NCI-H69 (cell line): ENCODE measurements around the gene DEFB124.
A peak's percentile ranks its signal among the peaks of the same experiment; 100 is the strongest.
"Not testable (repeated sequence)": the region's sequence is repeated elsewhere in the genome, so short reads cannot be mapped to it uniquely, and the experiment has no call there.

ENCODE experiments used
- DNase-seq: peaks from one replicate; lab custom pipeline; 2025; lab: John Stamatoyannopoulos, UW

The DEFB124 gene

DNA sequence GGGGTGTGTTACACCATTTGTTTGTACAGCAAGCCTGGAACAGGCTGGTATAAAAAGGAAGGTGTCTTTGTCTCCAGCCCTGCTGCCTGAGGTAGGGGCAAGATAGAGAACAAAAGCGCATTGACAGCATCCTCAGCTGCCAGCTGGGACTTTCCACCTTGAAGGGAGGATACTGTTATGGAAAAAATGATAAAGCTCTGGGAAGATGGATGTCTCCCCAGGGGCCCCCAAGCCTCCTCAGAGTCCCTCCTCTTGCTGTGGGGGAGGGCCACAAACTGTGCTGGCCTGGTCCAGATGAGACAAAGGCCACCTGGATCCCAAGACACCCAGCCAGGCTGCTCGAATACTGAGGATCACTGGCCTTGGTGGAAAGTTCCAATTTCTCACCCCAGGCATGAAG is 13.2 kb upstream of the DEFB124 start:
- DNase-seq, result peak; percentile 19

DNA sequence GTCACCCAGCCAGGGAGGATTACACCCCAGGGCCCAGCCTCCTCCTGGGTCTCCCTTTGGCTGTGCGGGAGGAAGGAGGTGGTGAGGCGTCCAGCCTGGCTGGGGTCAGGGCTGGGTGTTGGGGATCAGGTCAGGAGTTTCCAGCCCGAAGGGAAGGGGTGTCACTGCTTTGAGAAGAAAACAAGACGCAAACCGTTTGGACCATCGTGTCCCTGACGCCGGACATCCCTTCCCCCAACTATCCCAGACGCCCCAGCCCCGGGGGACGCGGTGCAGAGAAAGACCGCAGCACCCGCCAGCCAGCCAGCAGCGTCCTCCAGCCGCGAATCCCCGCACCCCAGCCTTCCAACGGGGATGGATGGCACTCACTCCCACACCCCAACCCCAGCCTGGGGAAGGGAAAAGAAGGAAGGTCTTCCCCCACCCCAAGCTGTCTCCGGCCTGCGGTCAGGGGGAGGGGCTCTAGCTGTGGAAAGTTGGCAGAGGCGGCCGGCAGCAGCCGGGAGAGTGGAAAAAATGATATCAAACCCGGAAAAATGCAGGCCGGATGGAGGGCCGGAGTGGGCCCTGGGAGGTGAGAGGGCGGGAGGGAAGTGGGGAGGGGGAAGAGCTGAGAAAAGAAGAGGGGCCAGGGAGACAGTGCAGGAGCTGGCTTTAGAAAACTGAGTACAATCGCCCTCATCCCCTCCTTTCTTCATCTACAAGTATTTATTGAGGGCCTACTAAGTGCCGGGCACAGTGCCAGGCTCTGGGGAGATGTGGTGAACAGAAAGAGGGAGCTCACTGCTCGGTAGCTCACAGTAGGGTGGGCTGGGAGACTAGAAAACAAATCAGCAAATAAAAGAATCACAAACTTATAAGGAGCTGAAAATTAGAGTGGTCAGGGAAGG is 10.8 kb upstream of the DEFB124 start:
- no peak for DNase-seq

DNA sequence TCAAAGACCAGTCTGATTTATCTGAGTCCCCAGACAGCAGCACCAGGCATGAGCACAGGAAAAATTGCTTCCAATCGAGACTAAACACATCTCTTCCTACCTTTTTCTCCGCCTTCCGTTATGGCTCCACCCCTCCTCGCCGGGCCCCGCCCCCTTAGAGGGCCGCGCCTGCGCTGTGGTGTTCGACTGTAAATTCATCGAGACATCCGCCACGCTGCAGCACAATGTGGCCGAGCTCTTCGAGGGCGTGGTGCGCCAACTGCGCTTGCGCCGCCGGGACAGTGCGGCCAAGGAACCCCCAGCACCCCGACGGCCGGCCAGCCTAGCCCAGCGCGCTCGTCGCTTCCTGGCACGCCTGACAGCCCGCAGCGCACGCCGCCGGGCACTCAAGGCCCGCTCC is 9.1 kb upstream of the DEFB124 start:
- DNase-seq, result peak; percentile 27

DNA sequence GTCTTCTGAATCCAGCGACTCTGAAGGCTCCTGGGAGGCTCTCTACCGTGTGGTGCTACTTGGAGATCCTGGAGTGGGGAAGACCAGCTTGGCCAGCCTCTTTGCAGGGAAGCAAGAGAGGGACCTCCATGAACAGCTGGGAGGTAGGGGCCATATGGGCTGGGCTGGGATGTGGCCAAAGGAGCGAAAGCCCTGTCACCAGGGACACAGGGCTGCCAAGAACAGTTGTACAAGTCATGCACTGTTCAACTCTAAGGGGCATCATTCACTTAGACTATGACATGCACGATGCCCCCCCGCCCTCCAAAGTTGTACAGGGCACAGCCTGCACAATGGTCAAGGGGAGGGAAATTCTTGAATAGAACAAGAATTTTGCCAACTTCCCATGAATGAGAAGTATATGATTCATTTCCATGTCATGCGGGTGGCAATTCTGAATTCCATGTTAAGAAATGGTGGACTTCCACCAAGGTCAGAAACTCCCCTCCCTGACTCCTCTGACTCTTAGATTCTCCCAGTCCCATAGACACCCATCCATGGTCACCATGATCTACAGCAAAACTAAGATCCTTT is 1.8 kb upstream of the DEFB124 start:
- no peak for DNase-seq

DNA sequence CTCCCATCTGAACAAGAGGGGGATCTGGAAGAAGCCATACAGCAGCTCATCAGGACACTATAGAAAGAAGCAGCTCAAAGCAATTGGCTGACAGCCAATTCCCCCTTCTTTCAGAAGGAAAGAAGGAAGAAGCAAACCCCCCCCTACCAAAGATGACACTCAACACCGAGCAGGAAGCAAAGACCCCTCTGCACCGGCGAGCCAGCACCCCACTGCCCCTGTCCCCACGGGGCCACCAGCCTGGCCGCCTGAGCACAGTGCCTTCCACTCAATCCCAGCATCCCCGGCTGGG is 1.3 kb upstream of the DEFB124 start:
- no peak for DNase-seq

DNA sequence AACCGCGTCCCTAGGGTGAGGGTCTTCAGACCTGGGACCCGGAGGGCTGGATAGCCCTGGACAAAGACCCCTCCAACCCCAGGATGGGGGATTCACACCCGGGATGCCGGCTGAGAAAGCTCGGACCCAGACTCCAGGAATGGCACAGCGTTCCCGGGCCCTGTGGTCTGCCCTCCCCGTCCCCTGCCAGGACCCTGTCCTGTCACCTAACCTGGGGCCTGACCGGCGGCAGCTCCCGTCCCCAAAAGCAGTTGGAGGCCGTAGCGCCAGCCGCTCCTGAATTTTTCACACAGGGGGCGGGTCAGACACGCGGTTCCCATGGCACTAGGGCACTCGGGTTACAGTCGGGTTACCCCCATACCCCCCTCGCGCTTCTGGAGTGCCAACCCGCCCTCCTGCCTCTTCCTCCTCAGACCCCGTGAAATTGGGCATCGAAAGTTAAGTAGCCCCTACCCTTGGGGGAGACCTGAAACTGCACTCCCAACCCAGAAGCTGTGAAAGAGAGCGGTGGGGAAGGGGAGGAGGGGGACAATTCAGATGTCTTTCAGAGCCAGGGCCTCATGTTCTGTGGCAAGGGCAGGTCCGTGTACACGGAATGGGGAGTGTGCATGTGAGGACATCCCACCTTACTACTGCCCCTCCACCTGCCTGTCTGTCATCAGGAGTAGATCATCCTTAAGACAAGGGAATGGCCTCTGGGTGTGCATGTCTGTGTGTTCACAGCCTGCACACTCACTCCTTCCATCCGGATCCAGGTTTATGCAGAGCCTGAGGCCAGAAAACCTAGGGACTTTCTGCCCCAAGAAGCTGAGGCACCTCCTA is 756 bp upstream of the DEFB124 start:
- DNase-seq, result peak; percentile 20

DNA sequence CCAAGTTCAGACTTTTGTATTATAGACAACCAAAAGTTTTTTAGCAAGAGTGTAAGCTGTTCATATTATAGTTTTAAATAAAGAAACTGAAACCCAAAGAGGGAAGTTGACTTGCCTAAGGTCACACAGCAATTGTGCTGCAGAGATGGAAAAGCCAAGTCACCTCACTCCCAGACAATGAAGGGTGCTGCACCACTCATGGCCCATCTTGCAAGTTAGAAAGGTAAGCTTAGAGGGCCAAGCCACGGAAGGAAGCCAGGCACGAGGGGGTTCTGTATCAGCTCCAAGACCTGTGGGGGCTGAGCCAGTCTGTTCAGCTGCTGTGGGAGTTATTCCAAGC is 860 bp downstream of the DEFB124 start:
- DNase-seq, result no peak

DNA sequence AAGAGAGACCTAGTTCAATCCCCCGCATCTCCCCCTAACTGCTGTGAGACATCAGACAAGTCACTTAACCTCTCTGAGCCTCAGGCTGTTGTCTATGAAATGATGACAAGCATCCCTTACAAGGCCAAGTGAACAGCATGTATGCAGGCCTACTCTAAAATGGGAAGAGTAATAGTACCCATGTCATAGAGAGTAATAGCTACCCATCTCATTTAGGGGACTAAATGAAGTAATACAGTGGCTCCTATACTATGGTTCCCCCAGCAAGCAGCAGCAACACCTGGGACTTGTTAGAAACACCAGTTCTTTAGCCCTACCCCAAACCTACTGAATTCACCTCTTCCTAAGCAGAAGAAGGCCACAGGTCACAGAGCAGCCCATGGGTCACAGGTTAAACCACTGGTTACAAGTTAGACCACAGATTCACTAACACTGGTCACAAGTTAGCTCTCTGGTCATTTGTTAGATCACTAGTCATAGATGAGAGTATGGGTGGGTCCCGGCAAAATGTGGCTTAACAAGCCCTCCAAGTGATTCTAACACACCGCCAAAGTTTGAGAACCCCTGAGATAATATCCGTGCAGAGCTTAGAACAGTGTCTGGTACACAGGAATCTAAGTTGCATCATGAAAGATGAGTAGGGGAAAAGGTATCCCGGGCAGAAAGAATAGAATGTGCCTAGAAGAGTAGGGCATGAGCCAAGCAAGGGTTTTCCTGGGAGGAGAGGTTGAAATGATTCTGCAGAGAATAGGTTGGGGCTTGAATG is 1.4 kb downstream of the DEFB124 start:
- no peak for DNase-seq

DNA sequence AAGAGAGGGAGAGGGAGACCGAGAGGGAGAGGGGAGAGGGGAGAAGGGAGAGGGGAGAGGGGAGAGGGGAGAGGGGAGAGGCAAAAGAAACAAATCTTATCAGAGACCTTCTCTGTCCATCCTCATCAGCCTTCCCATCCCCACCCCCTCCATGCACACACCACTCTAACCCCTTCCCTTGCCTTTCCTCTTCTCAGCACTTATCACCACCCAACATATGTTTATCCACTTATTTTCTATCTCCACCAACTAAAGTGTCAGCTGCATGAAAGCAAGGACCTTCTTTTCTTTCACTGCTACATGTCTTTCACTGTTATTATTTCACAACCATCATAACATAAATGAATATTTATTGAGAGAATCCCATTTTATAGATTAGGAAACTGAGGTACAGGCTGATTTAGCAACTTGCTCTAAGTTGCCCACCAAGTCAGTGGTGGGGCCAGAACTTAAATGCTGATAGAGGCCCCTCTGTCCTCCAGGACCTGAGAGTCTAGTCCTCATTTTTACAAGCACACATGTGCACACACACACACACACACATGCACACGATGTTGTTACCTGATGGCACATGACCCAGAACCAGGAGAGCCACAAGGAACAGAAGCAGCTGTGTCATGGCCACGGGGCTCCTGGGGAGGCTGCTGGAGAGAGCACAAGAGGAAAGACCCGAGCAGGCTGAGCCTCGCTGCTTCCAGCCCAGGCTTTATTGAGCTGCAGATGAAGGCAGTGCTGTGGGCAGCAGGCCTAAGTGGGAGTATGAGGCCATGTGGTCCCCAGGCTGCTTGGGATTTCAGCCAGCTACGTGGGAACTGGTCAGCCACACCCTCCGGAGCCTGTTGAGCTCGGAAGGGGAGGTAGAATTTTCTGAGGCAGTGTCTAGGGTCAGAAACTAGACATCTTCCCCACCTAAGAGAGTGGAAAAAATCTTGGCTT is 2.3 kb downstream of the DEFB124 start:
- no peak for DNase-seq

DNA sequence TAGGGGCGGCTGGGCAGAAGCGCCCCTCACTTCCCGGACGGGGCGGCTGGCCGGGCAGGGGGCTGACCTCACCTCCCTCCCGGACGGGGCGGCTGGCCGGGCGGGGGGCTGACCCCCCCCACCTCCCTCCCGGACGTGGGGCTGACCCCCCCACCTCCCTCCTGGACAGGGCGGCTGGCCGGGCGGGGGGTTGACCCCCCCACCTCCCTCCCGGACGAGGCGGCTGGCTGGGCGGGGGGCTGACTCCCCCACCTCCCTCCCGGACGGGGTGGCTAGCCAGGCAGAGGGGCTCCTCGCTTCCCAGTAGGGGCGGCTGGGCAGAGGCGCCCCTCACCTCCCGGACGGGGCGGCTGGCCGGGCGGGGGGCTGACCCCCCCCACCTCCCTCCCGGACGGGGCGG is 4.0 kb downstream of the DEFB124 start:
- not testable (repeated sequence) for DNase-seq

DNA sequence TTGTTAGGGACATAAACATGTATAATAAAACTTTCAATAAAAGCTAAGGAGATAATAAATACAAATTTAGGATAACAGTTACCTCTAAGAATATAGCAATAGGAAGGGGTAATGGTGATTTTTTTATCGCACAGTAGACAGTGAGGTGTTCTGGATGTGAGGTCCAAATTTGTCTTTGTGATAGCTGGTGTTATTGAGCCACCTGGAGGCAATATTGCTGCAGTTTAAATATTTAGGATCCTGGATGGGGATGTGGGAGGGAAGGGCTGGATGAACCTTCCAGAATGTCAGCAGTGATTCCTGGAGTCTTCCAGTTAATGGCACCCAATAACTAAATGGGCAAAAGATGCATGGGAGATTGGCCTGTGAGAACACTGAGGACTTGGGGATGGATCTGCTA is 20.6 kb downstream of the DEFB124 start:
- no peak for DNase-seq

DNA sequence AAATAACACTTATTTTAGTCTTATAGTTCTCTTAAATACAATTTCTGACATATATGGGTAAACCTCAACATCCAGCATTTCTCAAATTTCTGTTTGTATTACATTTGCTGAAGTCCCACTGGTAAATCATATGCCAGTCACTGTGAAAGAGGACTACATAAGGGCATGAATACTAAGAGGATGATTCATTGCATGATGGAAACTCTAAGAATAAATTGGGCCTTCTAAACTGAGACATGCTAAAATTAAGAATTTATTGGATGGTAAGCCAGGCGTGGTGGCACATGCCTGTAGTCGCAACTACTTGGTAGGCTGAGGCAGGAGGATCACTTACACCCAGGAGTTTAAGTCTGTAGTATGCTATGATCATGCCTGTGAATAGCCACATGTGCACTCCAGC is 22.4 kb downstream of the DEFB124 start:
- no peak for DNase-seq

DNA sequence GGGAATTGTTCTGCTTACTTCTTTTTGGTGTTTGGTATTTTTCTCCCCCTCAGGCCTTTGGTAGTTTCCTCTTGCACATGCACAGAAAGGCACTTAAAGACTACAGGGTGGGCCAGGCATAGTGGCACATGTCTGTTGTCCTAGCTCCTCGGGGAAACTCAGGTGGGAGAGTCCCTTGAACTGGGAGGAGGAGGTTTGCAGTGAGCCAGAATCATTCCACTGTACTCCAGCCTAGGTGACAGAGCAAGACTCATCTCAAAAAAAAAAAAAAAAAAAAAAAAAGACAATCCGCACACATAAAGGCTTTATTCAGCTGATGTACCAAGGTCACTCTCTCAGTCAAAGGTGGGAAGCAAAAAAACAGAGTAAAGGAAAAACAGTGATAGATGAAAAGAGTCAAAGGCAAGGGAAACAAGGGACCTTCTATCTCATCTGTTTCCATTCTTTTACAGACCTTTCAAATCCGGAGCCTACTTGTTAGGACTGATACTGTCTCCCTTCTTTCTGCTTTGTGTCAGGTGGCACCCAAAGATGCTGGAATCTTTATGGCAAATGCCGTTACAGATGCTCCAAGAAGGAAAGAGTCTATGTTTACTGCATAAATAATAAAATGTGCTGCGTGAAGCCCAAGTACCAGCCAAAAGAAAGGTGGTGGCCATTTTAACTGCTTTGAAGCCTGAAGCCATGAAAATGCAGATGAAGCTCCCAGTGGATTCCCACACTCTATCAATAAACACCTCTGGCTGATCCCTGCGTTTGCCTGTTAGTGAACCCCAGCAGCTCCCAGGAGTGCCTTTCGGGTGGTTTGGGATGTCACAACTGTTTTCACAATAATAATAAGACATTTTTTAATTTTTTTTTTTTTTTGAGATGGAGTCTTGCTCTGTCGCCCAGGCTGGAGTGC is 25.2 kb downstream of the DEFB124 start:
- no peak for DNase-seq

DNA sequence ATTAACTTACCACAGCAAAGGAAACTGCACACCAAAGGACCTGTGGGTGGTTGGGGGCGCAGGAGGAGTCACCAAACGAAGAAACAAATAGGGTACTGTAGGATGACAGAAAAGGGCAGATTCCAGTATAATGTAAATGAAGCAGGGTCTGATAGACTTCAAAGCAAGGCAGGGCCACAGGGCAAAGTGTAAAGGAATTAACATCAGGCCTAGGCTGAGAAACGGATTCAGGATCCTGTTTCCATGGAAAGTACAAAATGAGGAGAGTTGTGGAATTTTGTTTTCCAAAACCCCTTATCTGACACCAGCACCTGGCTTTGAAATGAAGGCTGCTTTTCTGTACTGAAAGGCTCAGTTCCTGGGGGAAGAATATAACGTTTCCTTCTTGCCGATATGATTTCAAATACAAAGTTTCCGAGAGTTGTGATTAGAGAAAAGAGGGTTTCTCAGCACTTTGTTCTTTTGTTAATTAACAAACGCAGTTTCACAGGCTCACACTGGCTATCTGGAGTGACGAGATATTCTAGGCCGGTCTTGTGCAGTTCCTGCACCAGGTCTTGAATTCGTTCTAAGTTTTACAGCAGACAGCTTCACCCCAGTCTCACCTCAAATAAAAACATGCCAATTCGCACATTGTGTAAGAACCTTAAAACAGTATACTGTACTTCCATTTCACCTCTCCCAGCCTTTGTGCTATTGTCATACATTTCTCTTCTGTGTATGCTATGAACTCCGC is 28.7 kb downstream of the DEFB124 start:
- DNase-seq, result no peak

DNA sequence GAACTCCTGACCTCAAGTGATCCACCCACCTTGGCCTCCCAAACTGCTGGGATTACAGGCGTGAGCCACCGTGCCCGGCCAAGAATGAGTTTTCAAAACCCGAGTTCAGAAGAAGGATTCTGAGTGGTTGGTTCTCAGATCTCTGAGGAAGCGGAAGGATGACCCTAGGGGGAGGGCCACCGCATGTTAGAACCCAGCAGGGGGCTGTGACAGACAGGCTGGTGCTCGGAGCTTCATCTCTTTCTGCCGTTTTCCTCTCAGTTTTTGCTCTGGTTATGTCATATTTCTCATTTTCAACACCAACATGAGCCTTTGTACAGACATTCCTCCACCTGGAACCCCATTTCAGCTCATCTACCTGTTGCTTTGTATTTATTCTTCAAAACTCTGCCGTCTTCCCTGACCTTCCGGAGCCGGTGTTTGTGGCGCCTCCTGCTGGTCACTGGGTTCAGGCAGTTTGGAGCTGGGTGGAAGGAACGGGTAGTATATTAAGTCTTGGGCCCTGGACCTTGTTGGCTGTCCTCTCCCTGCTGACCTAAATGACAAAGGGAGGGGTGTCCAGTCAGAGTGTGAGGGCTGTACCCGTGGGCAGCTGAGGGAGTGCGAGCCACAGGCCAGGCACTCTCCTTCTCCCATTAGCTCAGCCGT is 34.8 kb downstream of the DEFB124 start, which contains the start of gene DEFB123:
TSS of gene DEFB123 (plus strand) at position 621 of the 648 bp plus-strand sequence. CDS start 67 bp downstream, outside the sequence.
- no peak for DNase-seq

DNA sequence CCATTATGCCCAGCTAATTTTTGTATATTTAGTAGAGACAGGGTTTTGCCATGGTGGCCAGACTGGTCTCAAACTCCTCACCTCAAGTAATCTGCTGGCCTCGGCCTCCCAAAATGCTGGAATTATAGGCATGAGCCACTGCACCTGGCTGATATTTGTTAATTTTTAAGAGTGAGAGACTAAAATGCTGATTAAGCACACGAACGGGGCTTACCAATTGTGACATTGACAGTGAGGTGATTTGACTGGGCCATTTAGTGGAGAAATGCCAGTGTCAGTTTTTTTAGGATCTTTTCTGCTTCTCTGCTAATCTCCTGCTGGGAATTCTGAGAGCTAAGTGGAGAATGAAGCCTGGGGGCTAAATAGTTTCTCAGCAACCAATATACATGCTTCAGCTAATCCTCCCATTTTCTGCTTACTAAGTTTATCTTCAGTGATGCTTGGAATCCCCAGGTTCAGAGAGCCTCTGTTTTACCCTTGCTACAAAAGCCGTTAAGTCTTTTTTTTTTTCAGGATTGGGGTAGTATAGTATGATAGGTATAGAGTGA is 44.3 kb downstream of the DEFB124 start:
- DNase-seq, result no peak

DNA sequence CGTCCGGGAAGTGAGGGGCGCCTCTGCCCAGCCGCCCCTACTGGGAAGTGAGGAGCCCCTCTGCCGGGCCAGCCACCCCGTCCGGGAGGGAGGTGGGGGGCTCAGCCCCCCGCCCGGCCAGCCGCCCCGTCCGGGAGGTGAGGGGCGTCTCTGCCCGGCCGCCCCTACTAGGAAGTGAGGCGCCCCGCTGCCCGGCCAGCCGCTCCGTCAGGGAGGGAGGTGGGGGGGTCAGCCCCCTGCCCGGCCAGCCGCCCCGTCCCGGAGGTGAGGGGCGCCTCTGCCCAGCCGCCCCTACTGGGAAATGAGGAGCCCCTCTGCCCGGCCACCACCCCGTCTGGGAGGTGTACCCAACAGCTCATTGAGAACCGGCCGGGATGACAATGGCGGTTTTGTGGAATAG is 47.4 kb downstream of the DEFB124 start:
- DNase-seq, result not testable (repeated sequence)

DNA sequence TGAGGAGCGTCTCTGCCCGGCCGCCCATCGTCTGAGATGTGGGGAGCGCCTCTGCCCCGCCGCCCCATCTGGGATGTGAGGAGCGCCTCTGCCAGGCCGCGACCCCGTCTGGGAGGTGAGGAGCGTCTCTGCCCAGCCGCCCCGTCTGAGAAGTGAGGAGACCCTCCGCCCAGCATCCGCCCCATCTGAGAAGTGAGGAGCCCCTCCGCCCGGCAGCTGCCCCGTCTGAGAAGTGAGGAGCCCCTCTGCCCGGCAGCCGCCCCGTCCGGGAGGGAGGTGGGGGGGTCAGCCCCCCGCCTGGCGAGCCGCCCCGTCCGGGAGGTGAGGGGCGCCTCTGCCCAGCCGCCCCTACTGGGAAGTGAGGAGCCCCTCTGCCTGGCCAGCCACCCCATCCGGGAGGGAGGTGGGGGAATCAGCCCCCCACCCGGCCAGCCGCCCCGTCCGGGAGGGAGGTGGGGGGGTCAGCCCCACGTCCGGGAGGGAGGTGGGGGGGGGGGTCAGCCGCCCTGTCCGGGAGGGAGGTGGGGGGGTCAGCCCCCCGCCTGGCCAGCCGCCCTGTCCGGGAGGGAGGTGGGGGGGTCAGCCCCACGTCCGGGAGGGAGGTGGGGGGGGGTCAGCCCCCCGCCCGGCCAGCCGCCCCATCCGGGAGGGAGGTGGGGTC is 47.9 kb downstream of the DEFB124 start:
- not testable (repeated sequence) for DNase-seq
